CD4-positive, alpha-beta memory T cell (primary cell): ENCODE data around the gene TK2. TPM values are rescaled to one million over a fixed set of nuclear protein-coding genes. Genes with fewer than 3 reads are reported as not detected.

Experiments used
- polyA plus RNA-seq, 2 donors: library from polyadenylated mRNA; unstranded; fragments of 300-500 nt; fragmentation: Illumina TruSeq; gene quantifications; one replicate each; pipeline ENCODE4 v1.2.3, GENCODE V29; 2021
- total RNA-seq, 2 experiments: library from RNA; stranded (reverse); gene quantifications; one replicate each; pipeline ENCODE4 v1.2.3, GENCODE V29; 2021

TK2 gene
- total and polyA plus RNA-seq, 4 experiments from 2014 or later = 3.9 to 10.2 (median 7.4) TPM

Other genes with a start within 250 kb of the TK2 start
- gene CDH5, start 183.4 kb downstream of the TK2 start, total RNA-seq = not detected
- gene CDH5, start 183.4 kb downstream of the TK2 start, polyA plus RNA-seq = not detected
- not detected for gene BEAN1, start 122.8 kb downstream of the TK2 start, total RNA-seq
- gene BEAN1, start 122.8 kb downstream of the TK2 start, polyA plus RNA-seq = under 1 TPM in 1 of 2 donors, not detected in 1; 0.23 TPM
- 10 to 100 TPM; 71.0 to 76.6 TPM for gene CKLF, start 2.5 kb upstream of the TK2 start, total RNA-seq
- gene CKLF, start 2.5 kb upstream of the TK2 start, polyA plus RNA-seq = 100 to 1,000 TPM; 154 to 173 TPM
- 10 to 100 TPM; 12.2 to 13.4 TPM for gene CMTM1, start 16.3 kb upstream of the TK2 start, total RNA-seq
- gene CMTM1, start 16.3 kb upstream of the TK2 start, polyA plus RNA-seq = 1 to 10 TPM in 1 of 2 donors, under 1 TPM in 1; 0.80 to 1.6 TPM
- gene CMTM2, start 29.3 kb upstream of the TK2 start, total RNA-seq = under 1 TPM; 0.72 to 0.79 TPM
- not detected for gene CMTM2, start 29.3 kb upstream of the TK2 start, polyA plus RNA-seq
- 10 to 100 TPM; 74.2 to 74.3 TPM for gene CMTM3, start 54.6 kb upstream of the TK2 start, total RNA-seq
- 100 to 1,000 TPM in 1 of 2 donors, 10 to 100 TPM in 1; 98.8 to 105 TPM for gene CMTM3, start 54.6 kb upstream of the TK2 start, polyA plus RNA-seq
- gene CMTM4, start 146.6 kb upstream of the TK2 start, total RNA-seq = 1 to 10 TPM; 2.0 to 2.2 TPM
- gene CMTM4, start 146.6 kb upstream of the TK2 start, polyA plus RNA-seq = under 1 TPM in 1 of 2 donors, not detected in 1; 0.21 TPM
- gene DYNC1LI2, start 201.5 kb upstream of the TK2 start, total RNA-seq = 10 to 100 TPM; 73.2 to 78.1 TPM
- gene DYNC1LI2, start 201.5 kb upstream of the TK2 start, polyA plus RNA-seq = 10 to 100 TPM; 16.0 to 32.9 TPM